RWPE1 (cell line): ENCODE data around the gene NENF.
A peak's percentile ranks its signal among the peaks of the same experiment; 100 is the strongest.

Experiments used
- CTCF ChIA-PET: fragments of 350-600 bp; sonication (Branson Sonifier 250); formaldehyde crosslinking; extraction: SDS; loops from one replicate; lab custom pipeline; 2021; lab: Yijun Ruan, JAX
- POLR2A ChIA-PET: fragments of 400-600 bp; formaldehyde crosslinking; extraction: SDS; loops from one replicate; lab custom pipeline; 2020; ENCODE audit warnings: antibody characterized with exemption; ENCODE audit not compliant: low non-redundant PET; lab: Yijun Ruan, JAX
- DNase-seq: peaks from one replicate; pipeline ENCODE4 v3.0.0; 2012; ENCODE audit warnings: low spot score
- H3K27ac ChIP-seq: fragments of 450-650 bp; 2 replicates; pipeline ENCODE4 v1.5.1; 2017
- TF ChIP-seq, protein P1 (sequence below): fragments of 450-650 bp; conservative IDR thresholded peaks from 2 replicates; pipeline ENCODE4 v1.5.1; 2017; ENCODE audit warnings: low read depth, mild to moderate bottlenecking

Gene NENF

DNA sequence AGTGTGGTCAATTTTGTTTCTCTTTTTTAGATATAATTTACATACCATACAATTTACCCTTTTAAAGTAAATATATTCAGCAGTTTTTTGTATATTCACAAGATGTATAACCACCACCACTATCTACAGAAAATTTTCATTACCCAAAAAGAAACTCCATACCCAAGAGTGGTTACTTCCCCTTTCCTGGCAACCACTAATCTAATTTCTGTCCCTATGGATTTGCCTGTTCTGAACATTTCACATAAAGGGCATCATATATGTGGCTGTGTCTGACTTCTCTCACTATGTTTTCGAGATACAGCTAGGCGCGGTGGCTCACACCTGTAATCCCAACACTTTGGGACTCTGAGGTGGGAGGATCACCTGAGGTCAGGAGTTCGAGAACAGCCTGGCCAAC is 31.7 kb upstream of the NENF start:
- peak overlapping the region; percentile 76 for H3K27ac ChIP-seq
- TF ChIP-seq, protein P1, sequence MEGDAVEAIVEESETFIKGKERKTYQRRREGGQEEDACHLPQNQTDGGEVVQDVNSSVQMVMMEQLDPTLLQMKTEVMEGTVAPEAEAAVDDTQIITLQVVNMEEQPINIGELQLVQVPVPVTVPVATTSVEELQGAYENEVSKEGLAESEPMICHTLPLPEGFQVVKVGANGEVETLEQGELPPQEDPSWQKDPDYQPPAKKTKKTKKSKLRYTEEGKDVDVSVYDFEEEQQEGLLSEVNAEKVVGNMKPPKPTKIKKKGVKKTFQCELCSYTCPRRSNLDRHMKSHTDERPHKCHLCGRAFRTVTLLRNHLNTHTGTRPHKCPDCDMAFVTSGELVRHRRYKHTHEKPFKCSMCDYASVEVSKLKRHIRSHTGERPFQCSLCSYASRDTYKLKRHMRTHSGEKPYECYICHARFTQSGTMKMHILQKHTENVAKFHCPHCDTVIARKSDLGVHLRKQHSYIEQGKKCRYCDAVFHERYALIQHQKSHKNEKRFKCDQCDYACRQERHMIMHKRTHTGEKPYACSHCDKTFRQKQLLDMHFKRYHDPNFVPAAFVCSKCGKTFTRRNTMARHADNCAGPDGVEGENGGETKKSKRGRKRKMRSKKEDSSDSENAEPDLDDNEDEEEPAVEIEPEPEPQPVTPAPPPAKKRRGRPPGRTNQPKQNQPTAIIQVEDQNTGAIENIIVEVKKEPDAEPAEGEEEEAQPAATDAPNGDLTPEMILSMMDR: no peak
- no peak for DNase-seq
- ChIA-PET POLR2A (no interaction called here), CTCF (no interaction called here)

DNA sequence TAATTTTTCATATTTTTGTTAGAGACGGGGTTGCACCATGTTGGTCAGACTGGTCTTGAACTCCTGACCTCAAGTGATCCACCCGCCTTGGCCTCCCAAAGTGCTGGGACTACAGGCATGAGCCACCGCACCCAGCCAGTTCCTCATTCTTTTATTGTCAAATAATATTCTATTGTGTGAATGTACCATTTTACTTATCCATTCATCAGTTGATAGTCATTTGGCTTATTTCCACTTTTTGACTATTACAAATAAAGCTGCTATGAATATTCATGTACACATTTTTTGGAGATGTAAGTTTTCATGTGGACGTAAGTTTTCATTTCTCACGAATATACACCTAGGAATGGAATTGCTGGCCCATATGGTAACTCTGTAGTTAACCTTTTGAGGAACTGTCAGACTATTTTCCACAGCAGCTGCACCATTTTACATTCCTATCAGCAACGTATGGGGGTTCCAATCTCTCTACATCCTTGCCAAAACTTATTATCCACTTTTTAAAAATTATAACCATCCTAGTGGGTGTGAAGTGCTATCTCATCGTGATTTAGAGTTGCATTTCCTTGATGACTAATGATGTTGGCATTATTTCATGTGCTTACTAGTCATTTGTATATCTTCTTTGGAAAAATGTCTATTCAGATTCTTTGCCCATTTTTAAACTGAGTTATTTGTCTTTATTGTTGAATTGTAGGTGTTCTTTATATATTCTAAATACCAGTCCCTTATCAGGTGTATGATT is 30.7 kb upstream of the NENF start:
- ChIA-PET POLR2A (no interaction called here), CTCF (interaction anchor here (0.8 kb wide), 1 partner anchor 106 kb away, joined by 5 read pairs; no protein-coding TSS in a partner anchor)
- TF ChIP-seq, protein P1: no peak
- DNase-seq: no peak
- H3K27ac ChIP-seq: peak overlapping the region; percentile 79

DNA sequence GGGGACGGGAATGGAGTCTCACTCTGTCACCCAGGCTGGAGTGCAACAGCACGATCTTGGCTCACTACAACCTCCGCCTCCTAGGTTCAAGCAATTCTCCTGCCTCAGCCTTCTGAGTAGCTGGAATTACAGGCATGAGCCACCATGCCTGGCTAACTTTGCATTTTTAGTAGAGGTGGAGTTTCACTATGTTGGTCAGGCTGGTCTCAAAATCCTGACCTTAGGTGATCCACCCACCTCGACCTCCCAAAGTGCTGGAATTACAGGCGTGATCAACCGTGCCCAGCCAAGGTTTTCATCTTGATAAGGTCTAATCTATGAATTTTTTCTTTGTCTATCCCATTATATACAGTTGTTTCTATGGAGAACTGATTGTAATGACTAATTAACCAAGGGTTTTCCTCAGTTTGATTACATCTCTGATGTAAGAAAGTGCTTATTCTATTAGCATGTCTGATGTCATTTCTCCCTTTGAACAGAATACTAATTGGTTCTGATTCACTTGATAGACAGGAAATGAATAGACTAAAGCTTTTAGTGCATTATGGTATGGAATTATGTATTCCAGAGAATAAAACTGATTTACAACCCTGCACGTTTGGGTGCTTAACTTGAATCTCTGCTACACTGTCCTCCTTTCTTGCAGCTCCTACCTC is 29.9 kb upstream of the NENF start:
- ChIA-PET POLR2A (no interaction called here), CTCF (interaction anchor here (0.8 kb wide), 1 partner anchor 107 kb away, joined by 5 read pairs; no protein-coding TSS in a partner anchor)
- DNase-seq: no peak
- H3K27ac ChIP-seq: peak overlapping the region; percentile 79
- TF ChIP-seq, protein P1: no peak

DNA sequence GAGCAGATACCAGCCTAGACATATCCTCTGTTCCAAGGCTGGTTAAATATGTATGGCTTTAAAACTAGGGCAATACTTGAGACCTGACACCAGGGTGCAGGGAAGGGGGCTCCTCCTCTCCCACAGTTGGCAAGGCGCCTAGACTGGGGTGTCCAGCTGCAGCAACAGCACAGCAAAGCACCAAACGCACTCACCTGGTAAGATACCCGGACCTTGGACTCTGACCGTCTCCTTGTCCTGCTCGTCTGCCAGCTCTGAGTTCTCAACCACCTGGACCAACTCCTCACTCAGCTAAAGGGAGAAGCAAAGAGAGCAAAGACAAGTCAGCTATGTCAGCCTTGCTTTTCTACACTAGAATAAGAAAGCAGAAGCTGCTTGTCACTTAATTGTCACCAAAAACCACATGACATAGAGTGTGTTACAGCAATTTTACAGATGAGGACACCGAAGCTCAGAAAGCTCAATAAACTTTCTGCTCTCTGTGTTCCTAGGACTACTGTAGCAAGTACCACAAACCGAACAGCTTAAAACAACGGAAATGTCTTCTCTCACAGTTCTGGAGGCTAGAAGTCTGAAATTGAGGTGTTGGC is 22.4 kb upstream of the NENF start:
- H3K27ac ChIP-seq: no peak overlapping the region
- CTCF ChIA-PET: no interaction called here
- no peak for DNase-seq
- POLR2A ChIA-PET: no interaction called here
- TF ChIP-seq, protein P1: no peak

DNA sequence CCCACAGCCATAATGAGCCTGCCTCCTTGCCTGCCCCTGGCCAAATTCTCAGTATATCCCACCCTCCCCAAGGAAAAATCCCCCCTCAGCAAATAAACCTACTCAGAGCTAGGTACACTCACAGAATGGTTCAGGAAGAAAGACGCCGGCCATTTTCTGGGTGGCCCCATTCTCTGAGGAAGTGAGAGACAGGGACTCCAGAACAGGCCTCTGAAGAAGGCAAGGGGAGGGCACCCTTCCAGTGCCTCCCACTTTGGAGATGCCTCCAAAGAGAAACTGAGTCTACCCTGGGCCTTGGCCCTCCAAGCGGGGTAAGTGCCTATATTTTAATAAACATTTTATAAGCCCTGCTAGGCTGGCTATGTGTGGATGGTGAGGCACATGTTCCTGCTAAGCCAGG is 20.3 kb upstream of the NENF start:
- ChIA-PET POLR2A (no interaction called here), CTCF (no interaction called here)
- TF ChIP-seq, protein P1: no peak
- DNase-seq: no peak
- H3K27ac ChIP-seq: no peak overlapping the region

DNA sequence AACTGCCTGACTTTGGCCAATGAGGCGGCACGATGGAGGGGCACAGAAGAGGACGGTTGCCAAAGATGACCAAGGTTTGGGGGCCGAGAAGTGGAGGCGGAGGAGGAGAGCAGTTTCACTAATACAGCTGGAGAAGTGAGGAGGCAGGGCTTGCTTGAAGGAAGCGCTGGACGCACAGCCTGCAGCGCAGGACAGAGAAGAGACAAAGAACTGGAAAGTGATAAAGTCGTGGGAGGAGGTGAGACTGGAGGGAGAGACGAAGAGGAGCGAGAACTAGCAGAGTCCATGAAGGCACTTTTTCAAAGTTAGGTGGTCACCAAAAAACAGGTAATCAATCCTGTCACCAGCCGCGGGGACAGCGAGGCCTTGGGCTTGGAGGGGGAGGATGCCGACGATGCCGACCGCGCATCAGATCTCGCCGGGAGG is 18.8 kb upstream of the NENF start:
- TF ChIP-seq, protein P1: no peak
- peak overlapping the region; percentile 54; the same call in 1 of the 2 replicates for H3K27ac ChIP-seq
- peak; percentile 10 for DNase-seq
- POLR2A ChIA-PET: no interaction called here
- CTCF ChIA-PET: interaction anchor here (1.3 kb wide), 1 partner anchor 42 kb away, joined by 3 read pairs; no protein-coding TSS in a partner anchor
